K562 (cell line): Measurements from ENCODE around the gene RCOR3. TPM values are rescaled to one million over a fixed set of nuclear protein-coding genes. Genes with fewer than 3 reads are reported as not detected.

Experiments used
- BRCA1 ChIP-seq, 2 experiments: fragments of 450-650 bp in 1 of 2; sonication (generic) in 1 of 2; formaldehyde crosslinking in 1 of 2; IDR thresholded peaks; 2 replicates each; pipeline versions ENCODE4 v1.5.0 to v1.6.1; 2017 to 2020; ENCODE audit warnings: mild to moderate bottlenecking in 1 of 2, missing genetic modification reagents in 1 of 2
- GATAD2B ChIP-seq: fragments of 450-650 bp; IDR thresholded peaks from 2 replicates; pipeline ENCODE4 v1.6.1; 2017; ENCODE audit warnings: mild to moderate bottlenecking, borderline replicate concordance
- JUNB ChIP-seq: fragments of 450-650 bp; formaldehyde crosslinking; conservative IDR thresholded peaks from 2 replicates; pipeline ENCODE4 v1.4.0; 2020; ENCODE audit warnings: mild to moderate bottlenecking
- MYNN ChIP-seq, 2 experiments: sonication (generic); formaldehyde crosslinking in 1 of 2; IDR thresholded peaks; 2 replicates each; pipeline versions ENCODE4 v1.5.0 to v1.6.1; 2016 to 2020; ENCODE audit warnings: antibody characterized with exemption in 1 of 2, missing genetic modification reagents in 1 of 2
- RBBP5 ChIP-seq: fragments of 200-600 bp; sonication (generic); IDR thresholded peaks from 2 replicates; pipeline ENCODE4 v1.6.1; 2012; ENCODE audit warnings: borderline replicate concordance, mild to moderate bottlenecking, low read length, control low read depth, inconsistent platforms; ENCODE audit not compliant: insufficient read depth, poor library complexity, severe bottlenecking
- RNF2 ChIP-seq: sonication (generic); IDR thresholded peaks from 2 replicates; pipeline ENCODE4 v1.6.1; 2016
- SMARCE1 ChIP-seq: fragments of 450-650 bp; IDR thresholded peaks from 2 replicates; pipeline ENCODE4 v1.7.1; 2016; ENCODE audit warnings: mild to moderate bottlenecking
- ZNF23 ChIP-seq: fragments of 250-450 bp; sonication (Bioruptor Pico); IDR thresholded peaks from 2 replicates; pipeline ENCODE4 v1.4.0; 2020; ENCODE audit warnings: mild to moderate bottlenecking
- ZNF583 ChIP-seq: fragments of 250-450 bp; sonication (Bioruptor Pico); IDR thresholded peaks from 2 replicates; pipeline ENCODE4 v1.4.0; 2020
- ZNF778 ChIP-seq: fragments of 450-650 bp; formaldehyde crosslinking; IDR thresholded peaks from 2 replicates; pipeline ENCODE4 v1.4.0; 2020; ENCODE audit warnings: mild to moderate bottlenecking, moderate library complexity
- ZNF79 ChIP-seq: fragments of 250-450 bp; sonication (Bioruptor Pico); IDR thresholded peaks from 2 replicates; pipeline ENCODE4 v1.4.0; 2020; ENCODE audit warnings: low read depth, mild to moderate bottlenecking, moderate library complexity
- polyA plus RNA-seq, 8 experiments: library from polyadenylated mRNA; depleted of rRNA in 4 of 8; stranded (reverse) in 5 of 8; unstranded in 3 of 8; fragments of >200 nt; fragmentation: Nextera tagmentation in 2 of 8; fragmentation: Illumina TruSeq in 1 of 8; extraction: Ambion mirVana in 2 of 8; extraction: Trizol in 1 of 8; gene quantifications; 2 replicates each; pipeline versions ENCODE4 v1.2.1 to v1.2.3, GENCODE V29; 2011 to 2014; ENCODE audit warnings: inconsistent platforms in 1 of 8, missing spikeins in 1 of 8
- total RNA-seq, 7 experiments: library from RNA; depleted of rRNA in 6 of 7; stranded (reverse); fragments of >200 nt in 6 of 7; fragmentation: Illumina TruSeq in 2 of 7; extraction: Trizol in 2 of 7; gene quantifications; 2 replicates each; pipeline versions ENCODE4 v1.2.1 to v1.2.3, GENCODE V29; 2011 to 2021; ENCODE audit warnings: low replicate concordance in 1 of 7
- TF ChIP-seq, protein P1 (sequence below): fragments of 250-450 bp; sonication (Bioruptor Pico); IDR thresholded peaks from 2 replicates; pipeline ENCODE4 v1.5.0; 2021; ENCODE audit warnings: mild to moderate bottlenecking, borderline replicate concordance
- TF ChIP-seq, protein P2 (sequence below): sonication (generic); formaldehyde crosslinking; IDR thresholded peaks from 2 replicates; pipeline ENCODE4 v1.8.0; 2023; ENCODE audit warnings: mild to moderate bottlenecking, missing genetic modification reagents
- TF ChIP-seq, protein P3 (sequence below): fragments of 450-650 bp; IDR thresholded peaks from 2 replicates; pipeline ENCODE4 v1.6.1; 2017; ENCODE audit warnings: antibody characterized with exemption, mild to moderate bottlenecking
- TF ChIP-seq, protein P4 (sequence below): fragments of 250-450 bp; sonication (Bioruptor Pico); IDR thresholded peaks from 2 replicates; pipeline ENCODE4 v1.8.0; 2022; ENCODE audit warnings: inconsistent platforms

Gene RCOR3
- total and polyA plus RNA-seq, 9 of the 15 experiments (the other 6 are each of a cell fraction or from before 2014, with no cell fraction given) = 9.7 to 42.7 (median 29.5) TPM

DNA sequence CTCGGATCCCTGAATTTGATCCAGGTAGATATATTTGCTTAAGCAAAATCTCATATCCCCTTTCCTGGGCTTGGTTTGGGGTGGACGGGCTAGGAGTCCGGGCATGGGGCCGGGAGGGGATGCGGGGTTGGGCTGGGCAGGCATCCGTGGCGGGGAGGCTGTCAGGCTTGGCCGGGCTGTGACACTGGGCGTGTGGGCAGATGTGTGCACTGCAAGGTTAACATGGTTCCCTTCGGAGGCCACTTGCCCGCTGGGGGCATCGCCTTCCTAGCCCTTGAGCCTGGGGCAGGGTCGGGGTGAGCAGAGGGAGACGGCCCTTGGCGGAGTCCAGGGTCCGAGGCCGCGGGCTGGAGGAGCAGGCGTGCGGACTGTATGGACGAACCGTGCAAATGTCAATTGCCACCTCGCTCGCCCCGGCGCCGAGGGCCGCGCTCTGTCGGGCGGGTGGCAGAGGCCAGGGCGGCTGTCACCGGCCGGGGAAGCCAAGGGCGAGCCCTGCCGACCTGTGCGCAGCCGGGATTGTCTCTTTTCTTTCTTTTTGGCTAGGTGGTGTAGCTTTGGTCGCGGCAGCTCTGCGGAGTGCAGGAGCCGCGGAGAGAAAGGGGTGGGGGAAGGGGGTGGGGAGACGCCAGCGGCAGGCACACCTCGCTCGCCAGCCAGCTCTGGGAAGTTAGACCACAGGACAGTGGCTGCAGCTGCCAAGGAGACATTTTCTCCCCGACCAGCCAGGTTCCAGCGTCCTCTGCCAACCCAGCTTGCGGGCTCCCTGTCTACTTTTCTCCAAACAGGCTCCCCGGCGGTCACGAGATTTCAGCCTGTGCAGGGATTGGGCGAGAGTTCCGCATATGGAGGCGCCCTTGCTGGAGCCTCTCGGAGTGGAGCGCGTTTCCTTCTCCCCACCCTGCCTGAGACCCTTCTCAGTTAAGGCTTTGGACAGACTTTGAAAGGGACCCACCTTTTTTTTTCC, 1.3 kb downstream of the RCOR3 start (continued):
- TF ChIP-seq, protein P1, sequence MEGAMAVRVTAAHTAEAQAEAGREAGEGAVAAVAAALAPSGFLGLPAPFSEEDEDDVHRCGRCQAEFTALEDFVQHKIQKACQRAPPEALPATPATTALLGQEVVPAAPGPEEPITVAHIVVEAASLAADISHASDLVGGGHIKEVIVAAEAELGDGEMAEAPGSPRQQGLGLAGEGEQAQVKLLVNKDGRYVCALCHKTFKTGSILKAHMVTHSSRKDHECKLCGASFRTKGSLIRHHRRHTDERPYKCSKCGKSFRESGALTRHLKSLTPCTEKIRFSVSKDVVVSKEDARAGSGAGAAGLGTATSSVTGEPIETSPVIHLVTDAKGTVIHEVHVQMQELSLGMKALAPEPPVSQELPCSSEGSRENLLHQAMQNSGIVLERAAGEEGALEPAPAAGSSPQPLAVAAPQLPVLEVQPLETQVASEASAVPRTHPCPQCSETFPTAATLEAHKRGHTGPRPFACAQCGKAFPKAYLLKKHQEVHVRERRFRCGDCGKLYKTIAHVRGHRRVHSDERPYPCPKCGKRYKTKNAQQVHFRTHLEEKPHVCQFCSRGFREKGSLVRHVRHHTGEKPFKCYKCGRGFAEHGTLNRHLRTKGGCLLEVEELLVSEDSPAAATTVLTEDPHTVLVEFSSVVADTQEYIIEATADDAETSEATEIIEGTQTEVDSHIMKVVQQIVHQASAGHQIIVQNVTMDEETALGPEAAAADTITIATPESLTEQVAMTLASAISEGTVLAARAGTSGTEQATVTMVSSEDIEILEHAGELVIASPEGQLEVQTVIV (CRISPR knock-in tag) = no peak
- TF ChIP-seq RBBP5 (peak; percentile 91), BRCA1 (IDR thresholded peaks at IDR 0.05) (no peak), BRCA1 (CRISPR knock-in tag; IDR thresholded peaks at IDR 0.05) (no peak), ZNF23 (CRISPR knock-in tag) (no peak), ZNF583 (CRISPR knock-in tag) (0 out of 2 replicates have a peak, but pooled peaks have one; percentile 65), RNF2 (no peak), GATAD2B (no peak), JUNB (CRISPR knock-in tag) (no peak), MYNN (IDR thresholded peaks at IDR 0.05) (0 out of 2 replicates have a peak, but pooled peaks have one; percentile 15), MYNN (CRISPR knock-in tag; IDR thresholded peaks at IDR 0.05) (no peak), ZNF778 (CRISPR knock-in tag) (no peak), SMARCE1 (peak; percentile 13; the same call in 1 of the 2 replicates), ZNF79 (0 out of 2 replicates have a peak, but pooled peaks have one; percentile 34)
- TF ChIP-seq, protein P2, sequence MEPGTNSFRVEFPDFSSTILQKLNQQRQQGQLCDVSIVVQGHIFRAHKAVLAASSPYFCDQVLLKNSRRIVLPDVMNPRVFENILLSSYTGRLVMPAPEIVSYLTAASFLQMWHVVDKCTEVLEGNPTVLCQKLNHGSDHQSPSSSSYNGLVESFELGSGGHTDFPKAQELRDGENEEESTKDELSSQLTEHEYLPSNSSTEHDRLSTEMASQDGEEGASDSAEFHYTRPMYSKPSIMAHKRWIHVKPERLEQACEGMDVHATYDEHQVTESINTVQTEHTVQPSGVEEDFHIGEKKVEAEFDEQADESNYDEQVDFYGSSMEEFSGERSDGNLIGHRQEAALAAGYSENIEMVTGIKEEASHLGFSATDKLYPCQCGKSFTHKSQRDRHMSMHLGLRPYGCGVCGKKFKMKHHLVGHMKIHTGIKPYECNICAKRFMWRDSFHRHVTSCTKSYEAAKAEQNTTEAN (CRISPR knock-in tag) = no peak
- TF ChIP-seq, protein P3, sequence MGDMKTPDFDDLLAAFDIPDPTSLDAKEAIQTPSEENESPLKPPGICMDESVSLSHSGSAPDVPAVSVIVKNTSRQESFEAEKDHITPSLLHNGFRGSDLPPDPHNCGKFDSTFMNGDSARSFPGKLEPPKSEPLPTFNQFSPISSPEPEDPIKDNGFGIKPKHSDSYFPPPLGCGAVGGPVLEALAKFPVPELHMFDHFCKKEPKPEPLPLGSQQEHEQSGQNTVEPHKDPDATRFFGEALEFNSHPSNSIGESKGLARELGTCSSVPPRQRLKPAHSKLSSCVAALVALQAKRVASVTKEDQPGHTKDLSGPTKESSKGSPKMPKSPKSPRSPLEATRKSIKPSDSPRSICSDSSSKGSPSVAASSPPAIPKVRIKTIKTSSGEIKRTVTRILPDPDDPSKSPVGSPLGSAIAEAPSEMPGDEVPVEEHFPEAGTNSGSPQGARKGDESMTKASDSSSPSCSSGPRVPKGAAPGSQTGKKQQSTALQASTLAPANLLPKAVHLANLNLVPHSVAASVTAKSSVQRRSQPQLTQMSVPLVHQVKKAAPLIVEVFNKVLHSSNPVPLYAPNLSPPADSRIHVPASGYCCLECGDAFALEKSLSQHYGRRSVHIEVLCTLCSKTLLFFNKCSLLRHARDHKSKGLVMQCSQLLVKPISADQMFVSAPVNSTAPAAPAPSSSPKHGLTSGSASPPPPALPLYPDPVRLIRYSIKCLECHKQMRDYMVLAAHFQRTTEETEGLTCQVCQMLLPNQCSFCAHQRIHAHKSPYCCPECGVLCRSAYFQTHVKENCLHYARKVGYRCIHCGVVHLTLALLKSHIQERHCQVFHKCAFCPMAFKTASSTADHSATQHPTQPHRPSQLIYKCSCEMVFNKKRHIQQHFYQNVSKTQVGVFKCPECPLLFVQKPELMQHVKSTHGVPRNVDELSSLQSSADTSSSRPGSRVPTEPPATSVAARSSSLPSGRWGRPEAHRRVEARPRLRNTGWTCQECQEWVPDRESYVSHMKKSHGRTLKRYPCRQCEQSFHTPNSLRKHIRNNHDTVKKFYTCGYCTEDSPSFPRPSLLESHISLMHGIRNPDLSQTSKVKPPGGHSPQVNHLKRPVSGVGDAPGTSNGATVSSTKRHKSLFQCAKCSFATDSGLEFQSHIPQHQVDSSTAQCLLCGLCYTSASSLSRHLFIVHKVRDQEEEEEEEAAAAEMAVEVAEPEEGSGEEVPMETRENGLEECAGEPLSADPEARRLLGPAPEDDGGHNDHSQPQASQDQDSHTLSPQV = peak; percentile 50; the same call in 1 of the 2 replicates
- TF ChIP-seq, protein P4, sequence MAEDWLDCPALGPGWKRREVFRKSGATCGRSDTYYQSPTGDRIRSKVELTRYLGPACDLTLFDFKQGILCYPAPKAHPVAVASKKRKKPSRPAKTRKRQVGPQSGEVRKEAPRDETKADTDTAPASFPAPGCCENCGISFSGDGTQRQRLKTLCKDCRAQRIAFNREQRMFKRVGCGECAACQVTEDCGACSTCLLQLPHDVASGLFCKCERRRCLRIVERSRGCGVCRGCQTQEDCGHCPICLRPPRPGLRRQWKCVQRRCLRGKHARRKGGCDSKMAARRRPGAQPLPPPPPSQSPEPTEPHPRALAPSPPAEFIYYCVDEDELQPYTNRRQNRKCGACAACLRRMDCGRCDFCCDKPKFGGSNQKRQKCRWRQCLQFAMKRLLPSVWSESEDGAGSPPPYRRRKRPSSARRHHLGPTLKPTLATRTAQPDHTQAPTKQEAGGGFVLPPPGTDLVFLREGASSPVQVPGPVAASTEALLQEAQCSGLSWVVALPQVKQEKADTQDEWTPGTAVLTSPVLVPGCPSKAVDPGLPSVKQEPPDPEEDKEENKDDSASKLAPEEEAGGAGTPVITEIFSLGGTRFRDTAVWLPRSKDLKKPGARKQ (CRISPR knock-in tag) = no peak
